HepG2 (cell line): ENCODE data around the gene SIRT7. TPM values are rescaled to one million over a fixed set of nuclear protein-coding genes. Genes with fewer than 3 reads are reported as not detected.

Experiments
- AKAP8 ChIP-seq: sonication (generic); formaldehyde crosslinking; IDR thresholded peaks from 2 replicates; pipeline ENCODE4 v1.5.1; 2020; ENCODE audit warnings: mild to moderate bottlenecking, missing genetic modification reagents
- EEA1 ChIP-seq: sonication (generic); formaldehyde crosslinking; IDR thresholded peaks from 2 replicates; pipeline ENCODE4 v1.5.1; 2020; ENCODE audit warnings: mild to moderate bottlenecking, missing genetic modification reagents, borderline replicate concordance
- GATAD2A ChIP-seq: IDR thresholded peaks from 2 replicates; pipeline ENCODE4 v1.6.1; 2016
- KDM2A ChIP-seq: sonication (generic); formaldehyde crosslinking; IDR thresholded peaks from 2 replicates; pipeline ENCODE4 v1.4.0; 2020; ENCODE audit warnings: low read depth, missing genetic modification reagents, borderline replicate concordance
- KDM3A ChIP-seq: IDR thresholded peaks from 2 replicates; pipeline ENCODE4 v1.6.1; 2018; ENCODE audit warnings: low read depth, missing compliant biosample characterization
- MBD4 ChIP-seq: IDR thresholded peaks from 2 replicates; pipeline ENCODE4 v1.6.1; 2012; ENCODE audit warnings: low read length, inconsistent platforms, borderline replicate concordance
- NFE2L2 ChIP-seq: fragments of 150-350 bp; IDR thresholded peaks from 2 replicates; pipeline ENCODE4 v1.6.1; 2014; ENCODE audit warnings: low read length
- RFX5 ChIP-seq: IDR thresholded peaks from 2 replicates; pipeline ENCODE4 v1.6.1; 2011; ENCODE audit warnings: low read depth, low read length, improper control_type of control experiment
- SALL1 ChIP-seq: sonication (generic); formaldehyde crosslinking; IDR thresholded peaks from 2 replicates; pipeline ENCODE4 v1.8.0; 2022; ENCODE audit warnings: mild to moderate bottlenecking, missing genetic modification reagents
- TFDP2 ChIP-seq: sonication (generic); formaldehyde crosslinking; IDR thresholded peaks from 2 replicates; pipeline ENCODE4 v1.4.0; 2020; ENCODE audit warnings: missing genetic modification reagents
- THAP8 ChIP-seq: sonication (generic); formaldehyde crosslinking; IDR thresholded peaks from 2 replicates; pipeline ENCODE4 v1.5.1; 2020; ENCODE audit warnings: missing genetic modification reagents, mild to moderate bottlenecking, borderline replicate concordance
- TOPORS ChIP-seq: sonication (generic); formaldehyde crosslinking; IDR thresholded peaks from 2 replicates; pipeline ENCODE4 v1.8.0; 2023; ENCODE audit warnings: mild to moderate bottlenecking, missing genetic modification reagents
- ZBTB21 ChIP-seq: sonication (generic); formaldehyde crosslinking; IDR thresholded peaks from 2 replicates; pipeline ENCODE4 v1.4.0; 2020; ENCODE audit warnings: missing genetic modification reagents
- ZBTB37 ChIP-seq: sonication (generic); formaldehyde crosslinking; IDR thresholded peaks from 2 replicates; pipeline ENCODE4 v1.4.0; 2020; ENCODE audit warnings: mild to moderate bottlenecking, missing genetic modification reagents
- ZHX1 ChIP-seq: sonication (generic); formaldehyde crosslinking; IDR thresholded peaks from 2 replicates; pipeline ENCODE4 v1.8.1; 2022; ENCODE audit warnings: low read depth, mild to moderate bottlenecking, missing genetic modification reagents
- ZNF232 ChIP-seq: sonication (generic); formaldehyde crosslinking; IDR thresholded peaks from 2 replicates; pipeline ENCODE4 v1.4.0; 2020; ENCODE audit warnings: missing genetic modification reagents, borderline replicate concordance
- ZNF350 ChIP-seq: sonication (generic); formaldehyde crosslinking; IDR thresholded peaks from 2 replicates; pipeline ENCODE4 v1.4.0; 2020; ENCODE audit warnings: mild to moderate bottlenecking, low read depth, missing genetic modification reagents, borderline replicate concordance
- ZNF773 ChIP-seq: sonication (generic); formaldehyde crosslinking; IDR thresholded peaks from 2 replicates; pipeline ENCODE4 v1.4.0; 2020; ENCODE audit warnings: missing genetic modification reagents, borderline replicate concordance
- ZNF878 ChIP-seq: sonication (generic); formaldehyde crosslinking; IDR thresholded peaks from 2 replicates; pipeline ENCODE4 v1.8.1; 2023; ENCODE audit warnings: mild to moderate bottlenecking, missing genetic modification reagents, moderate library complexity
- polyA plus RNA-seq, 8 experiments: library from polyadenylated mRNA; depleted of rRNA in 3 of 8; stranded (reverse) in 7 of 8; unstranded in 1 of 8; fragments of >200 nt; fragmentation: Illumina TruSeq in 4 of 8; extraction: Trizol in 4 of 8; gene quantifications; 2 replicates each; pipeline versions ENCODE4 v1.2.1 to v1.2.3, GENCODE V29; 2011 to 2016; ENCODE audit warnings: low read depth in 4 of 8, missing spikeins in 1 of 8, mixed read lengths in 1 of 8; ENCODE audit not compliant: insufficient read depth in 1 of 8
- total RNA-seq, 5 experiments: library from RNA; depleted of rRNA; stranded (reverse); fragments of >200 nt; fragmentation: Illumina TruSeq; extraction: Trizol; gene quantifications; 2 replicates each; pipeline ENCODE4 v1.2.3, GENCODE V29; 2016; ENCODE audit warnings: low read depth in 1 of 5
- TF ChIP-seq, protein P1 (sequence below): sonication (generic); formaldehyde crosslinking; conservative IDR thresholded peaks from 2 replicates; pipeline ENCODE4 v1.4.0; 2020; ENCODE audit warnings: missing genetic modification reagents
- TF ChIP-seq, protein P2 (sequence below): sonication (generic); formaldehyde crosslinking; IDR thresholded peaks from 2 replicates; pipeline ENCODE4 v1.8.1; 2023; ENCODE audit warnings: mild to moderate bottlenecking, moderate library complexity, missing genetic modification reagents

Gene SIRT7
- total and polyA plus RNA-seq, 2 of the 13 experiments (the other 11 are each of a cell fraction or from before 2014, with no cell fraction given), result 8.3 to 24.8 TPM

DNA sequence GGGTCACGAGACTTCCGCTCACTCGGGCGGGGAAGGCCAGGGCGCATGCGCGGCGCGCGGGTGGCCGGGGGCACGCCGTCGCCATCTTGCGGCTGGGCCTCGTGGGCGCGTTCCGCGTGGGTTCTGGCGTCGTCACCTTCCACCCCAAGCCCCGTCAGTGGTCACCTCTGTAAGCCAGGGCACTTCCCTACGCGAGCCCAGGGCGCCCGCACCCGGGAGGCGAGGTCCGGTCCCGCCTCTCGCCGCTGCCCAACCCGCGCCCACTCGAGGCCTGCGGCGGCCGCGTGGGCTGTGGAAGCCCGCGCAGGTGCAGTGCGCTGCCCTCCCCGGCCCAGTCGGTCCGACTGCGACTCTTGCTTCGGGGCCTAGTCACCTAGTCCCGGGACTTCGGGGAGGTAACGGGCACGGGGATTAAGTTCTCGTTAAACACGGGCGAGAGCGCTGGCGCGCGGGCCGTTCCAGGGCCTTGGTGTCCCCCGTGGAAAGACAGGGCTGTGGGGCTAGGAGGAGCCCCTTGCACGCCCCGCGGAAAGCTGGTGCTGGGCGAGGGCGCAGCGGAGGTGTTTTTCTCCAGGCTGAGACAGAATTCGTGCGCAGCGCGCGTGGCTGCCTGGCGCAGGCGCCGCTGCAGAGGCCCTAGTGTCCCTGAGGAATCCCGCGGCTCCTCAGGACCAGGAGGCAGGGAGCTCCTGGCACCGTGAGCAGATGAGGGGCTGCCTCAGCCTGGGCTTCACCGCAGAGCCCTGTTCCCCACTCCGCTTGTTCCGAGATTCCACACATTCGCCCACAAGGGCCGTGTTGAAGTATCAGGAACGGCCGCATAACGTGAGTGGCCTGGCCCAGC is 46.4 kb downstream of the SIRT7 start (continued):
- TF ChIP-seq ZHX1 (CRISPR knock-in tag) (peak; percentile 96; the same call in 1 of the 2 replicates), GATAD2A (peak; percentile 51; the same call in 1 of the 2 replicates), KDM3A (CRISPR knock-in tag) (no peak; the same call in none of the 2 replicates), ZNF232 (CRISPR knock-in tag) (peak; percentile 39), TOPORS (CRISPR knock-in tag) (peak; percentile 92; the same call in 1 of the 2 replicates), ZBTB37 (no peak), ZBTB21 (CRISPR knock-in tag) (no peak), RFX5 (peak; percentile 51; the same call in 1 of the 2 replicates), THAP8 (CRISPR knock-in tag) (no peak; the same call in 1 of the 2 replicates), ZNF878 (CRISPR knock-in tag) (peak; percentile 52; the same call in 1 of the 2 replicates), TFDP2 (CRISPR knock-in tag) (peak; percentile 96), AKAP8 (peak; percentile 98), SALL1 (CRISPR knock-in tag) (peak; percentile 97), KDM2A (CRISPR knock-in tag) (peak; percentile 97), ZNF350 (CRISPR knock-in tag) (peak; percentile 9; the same call in 1 of the 2 replicates), EEA1 (CRISPR knock-in tag) (peak; percentile 78; the same call in 1 of the 2 replicates), ZNF773 (CRISPR knock-in tag) (no peak; the same call in 1 of the 2 replicates), NFE2L2 (no peak), MBD4 (no peak)
- TF ChIP-seq, protein P1, sequence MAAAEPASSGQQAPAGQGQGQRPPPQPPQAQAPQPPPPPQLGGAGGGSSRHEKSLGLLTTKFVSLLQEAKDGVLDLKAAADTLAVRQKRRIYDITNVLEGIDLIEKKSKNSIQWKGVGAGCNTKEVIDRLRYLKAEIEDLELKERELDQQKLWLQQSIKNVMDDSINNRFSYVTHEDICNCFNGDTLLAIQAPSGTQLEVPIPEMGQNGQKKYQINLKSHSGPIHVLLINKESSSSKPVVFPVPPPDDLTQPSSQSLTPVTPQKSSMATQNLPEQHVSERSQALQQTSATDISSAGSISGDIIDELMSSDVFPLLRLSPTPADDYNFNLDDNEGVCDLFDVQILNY (CRISPR knock-in tag), result peak; percentile 62
- TF ChIP-seq, protein P2, sequence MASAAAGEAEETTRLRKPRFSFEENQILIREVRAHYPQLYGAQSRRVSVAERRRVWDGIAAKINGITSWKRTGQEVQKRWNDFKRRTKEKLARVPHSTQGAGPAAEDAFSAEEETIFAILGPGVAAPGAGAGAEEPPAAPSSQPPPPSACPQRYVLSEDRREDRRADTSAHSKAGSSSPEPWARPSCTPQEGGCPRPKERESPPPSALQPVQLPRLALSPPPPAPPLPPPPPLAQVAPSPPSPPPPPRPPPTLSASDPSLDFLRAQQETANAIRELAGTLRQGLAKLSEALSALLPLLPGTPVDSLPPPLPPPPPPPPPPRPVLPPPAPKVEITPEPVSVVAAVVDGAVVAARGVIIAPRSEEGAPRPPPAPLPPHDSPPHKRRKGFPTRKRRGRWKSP (CRISPR knock-in tag), result peak; percentile 76; the same call in 1 of the 2 replicates
